ENCODE measurements around the gene DCTD.

Gene DCTD

DNA sequence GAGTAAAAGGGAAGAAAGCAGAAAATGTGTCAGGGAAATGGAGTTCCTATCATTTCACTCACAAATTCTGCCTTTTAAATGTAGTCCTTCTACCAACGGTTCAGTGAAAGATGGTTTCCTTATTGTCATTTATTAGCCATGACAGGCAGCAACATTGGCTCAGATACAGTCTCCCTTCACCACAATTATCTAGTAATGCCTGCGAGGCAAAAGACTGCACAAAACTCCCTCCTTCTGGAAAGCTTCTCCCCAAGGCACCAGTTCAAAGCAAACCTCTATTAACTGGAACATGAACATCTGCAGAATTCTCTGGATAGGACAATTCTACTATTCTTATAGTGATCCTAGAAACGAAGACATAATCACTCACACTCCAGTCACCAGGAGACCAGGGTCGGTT lies 28.3 kb downstream of the DCTD start:
- FAIRE-seq: no peak

DNA sequence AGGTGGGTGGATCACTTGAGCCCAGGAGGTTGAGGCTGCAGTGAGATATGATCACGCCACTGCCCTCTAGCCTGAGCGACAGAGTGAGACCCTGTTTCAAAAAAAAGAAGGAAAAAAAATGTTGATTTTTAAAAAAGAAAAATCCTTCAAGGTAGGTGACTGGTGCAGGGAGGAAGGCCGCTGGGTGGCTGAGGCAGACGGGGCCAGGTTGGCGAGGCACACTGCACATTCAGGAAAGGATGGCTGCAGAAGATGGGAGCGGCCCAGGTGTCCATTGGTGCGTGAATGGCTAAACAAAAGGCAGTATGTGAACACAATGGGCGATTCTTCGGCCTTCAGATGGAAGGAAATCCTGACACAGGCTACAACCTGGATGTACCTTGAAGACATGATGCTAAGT lies 30.4 kb downstream of the DCTD start:
- FAIRE-seq: no peak

DNA sequence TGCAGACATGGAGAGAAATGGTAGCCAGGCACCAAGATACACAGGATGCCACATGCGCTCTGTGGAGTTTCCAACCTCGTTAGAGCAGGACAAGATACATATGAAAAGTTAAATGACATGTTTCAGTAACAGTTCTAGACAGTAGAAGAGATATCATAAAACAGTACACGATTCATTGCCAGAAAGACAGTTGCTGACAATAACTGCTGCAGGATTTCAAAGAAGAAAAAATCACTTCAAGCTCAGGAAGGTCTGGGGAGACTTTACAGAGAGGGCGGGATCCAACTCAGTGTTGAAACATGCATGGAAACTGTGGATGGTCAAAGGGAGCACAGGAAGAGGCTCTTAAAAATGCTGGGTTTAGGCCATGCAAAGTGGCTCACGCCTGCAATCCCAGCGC lies 31.0 kb downstream of the DCTD start:
- FAIRE-seq: no peak

DNA sequence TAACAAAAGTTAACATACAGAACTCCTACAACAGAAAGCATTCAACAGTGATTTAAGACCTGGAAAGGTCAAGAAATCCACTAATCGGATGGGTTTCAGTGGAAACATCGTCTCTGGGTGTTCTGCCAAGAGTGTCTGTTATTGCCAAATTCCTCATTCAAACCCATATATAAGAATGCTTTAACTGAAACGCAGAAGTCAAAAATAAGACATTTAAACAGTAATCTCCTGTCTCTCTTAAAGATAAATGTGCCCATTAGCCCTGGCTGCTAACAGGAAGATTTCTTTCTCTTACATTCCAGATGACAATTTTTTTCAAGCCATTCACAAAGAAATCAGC lies 31.5 kb downstream of the DCTD start:
- no peak for FAIRE-seq

DNA sequence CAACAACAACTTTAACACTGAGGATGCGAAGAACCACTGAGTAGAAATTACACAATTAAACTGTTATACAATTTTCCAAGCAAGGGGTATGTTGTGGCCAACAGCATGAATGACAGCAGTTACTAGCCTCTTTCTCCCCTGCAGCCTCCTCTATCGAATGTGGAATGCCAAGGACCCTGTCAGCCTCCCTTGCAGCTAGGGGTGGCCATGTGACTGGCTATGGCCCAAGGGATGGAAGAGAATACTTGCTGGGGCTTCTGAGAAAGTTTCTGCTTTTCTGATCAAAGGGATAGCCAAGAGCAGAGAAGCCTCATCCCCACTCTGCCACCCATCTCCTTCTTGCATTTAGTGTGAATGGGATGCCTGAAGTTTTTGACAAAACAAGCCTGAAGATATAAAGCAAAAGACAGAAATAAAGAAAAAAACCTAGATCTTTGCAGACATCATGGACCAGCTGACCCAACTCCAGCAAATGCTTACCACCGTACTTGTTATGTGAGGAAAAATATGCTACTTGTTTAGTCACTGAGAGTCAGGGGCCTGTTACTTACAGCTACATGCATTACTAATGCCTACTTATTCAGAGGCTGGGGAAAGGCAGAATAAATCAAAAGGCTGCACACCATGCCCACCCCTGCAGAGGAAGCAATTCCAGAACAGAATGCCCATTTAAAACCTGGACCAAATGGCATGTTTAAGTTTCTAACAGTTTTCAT lies 32.0 kb downstream of the DCTD start:
- FAIRE-seq: no peak

DNA sequence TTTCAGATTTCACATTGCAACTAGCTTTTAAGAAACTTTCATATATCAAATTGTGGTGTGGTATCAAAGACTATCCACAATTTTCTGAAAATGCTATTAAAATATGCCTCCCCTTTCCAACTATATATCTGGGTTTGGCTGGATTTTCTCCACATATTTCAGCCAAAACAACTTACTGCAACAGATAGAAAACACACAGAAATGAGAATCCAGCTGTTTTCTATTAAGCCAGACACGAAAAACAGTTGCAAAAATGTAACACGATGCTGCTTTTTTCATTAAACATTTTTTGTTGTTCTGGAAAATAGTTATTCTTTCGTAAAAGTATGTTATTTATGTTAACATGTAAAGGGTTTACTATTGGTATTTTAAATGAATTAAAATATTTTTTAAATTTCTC lies 33.1 kb downstream of the DCTD start:
- FAIRE-seq: no peak

DNA sequence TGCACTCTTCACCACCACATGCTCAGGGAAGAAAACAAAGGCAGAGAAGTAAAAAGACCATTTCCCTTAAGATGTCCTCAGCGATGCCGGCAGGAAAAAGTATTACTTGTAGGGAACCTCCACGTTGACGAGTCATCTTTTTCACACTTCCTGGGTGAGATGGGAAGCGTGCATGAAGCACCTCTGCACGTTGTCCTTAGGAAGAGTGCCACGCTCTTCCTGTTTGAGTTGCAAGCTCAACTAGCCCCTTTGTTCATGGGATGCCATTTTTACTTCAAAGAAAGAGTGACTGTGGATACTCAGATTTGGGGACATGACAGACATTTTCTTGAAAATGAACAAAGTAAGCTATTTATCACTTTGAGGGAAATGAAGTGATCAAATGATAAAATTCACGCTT lies 33.8 kb downstream of the DCTD start:
- FAIRE-seq: no peak

DNA sequence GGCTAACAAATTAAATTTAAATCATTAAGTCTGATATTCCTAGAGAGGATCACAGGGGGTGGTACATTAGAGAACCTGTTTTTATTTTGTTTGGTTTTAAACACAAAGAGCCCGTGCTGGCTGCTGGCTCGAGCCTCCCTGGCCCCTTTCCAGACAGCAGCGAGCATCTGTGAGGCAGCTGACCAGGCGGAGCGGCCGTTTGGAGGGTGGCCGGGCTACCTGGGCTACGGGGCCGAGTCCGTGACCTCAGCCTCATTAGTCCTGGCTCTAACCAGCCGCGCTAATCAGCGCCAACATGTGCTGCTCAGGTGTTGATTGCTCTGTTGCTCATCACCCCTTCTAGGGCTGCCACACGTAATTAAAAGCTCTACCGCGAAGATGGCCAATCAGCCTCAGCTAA lies 35.3 kb downstream of the DCTD start:
- no peak for FAIRE-seq

DNA sequence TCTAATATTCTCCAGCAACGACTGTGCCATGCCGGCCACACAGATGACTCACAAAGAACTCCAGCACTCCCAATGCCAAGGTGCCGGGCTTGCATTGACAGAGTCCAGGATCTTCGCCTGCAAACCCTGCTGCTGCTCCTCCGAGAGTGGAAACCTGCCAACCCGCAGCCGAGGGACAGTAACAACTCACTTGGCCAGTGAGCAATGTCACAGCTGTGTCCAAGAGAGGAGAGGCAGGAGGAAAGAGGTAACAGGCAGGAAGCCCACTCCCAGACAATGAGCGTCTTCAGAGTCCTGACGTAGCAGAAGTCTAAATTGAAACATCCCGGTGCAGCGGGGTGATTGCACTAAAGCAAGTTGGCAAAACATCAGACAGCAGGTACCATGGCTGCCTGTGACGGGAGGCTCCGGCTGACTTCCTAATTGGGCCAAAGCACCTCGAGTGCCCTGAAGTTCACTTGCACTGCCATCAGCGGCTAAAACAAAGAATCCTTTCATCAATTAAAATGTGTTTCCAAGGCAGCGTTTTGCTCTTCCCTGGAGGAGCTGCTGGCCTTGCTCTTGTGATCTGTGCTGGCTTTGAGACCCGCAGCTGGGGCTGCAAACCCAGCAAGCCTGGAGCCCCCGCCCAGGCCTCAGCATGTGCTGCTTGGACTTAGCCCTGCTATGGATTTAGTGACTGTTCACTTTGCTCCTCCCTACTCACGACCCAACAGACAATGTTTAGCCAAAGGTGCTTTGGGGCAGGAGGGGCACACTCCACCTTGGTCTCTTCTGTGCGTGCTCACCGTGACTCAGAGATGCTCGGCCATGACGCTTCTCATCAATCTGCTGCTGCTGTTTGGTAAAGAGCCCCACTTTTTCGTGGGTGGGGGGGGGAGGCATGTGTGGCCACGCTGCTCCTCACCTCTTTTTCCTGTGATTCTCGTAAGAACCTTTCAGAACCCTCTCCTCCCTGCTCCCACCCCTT lies 36.5 kb downstream of the DCTD start:
- FAIRE-seq: no peak

DNA sequence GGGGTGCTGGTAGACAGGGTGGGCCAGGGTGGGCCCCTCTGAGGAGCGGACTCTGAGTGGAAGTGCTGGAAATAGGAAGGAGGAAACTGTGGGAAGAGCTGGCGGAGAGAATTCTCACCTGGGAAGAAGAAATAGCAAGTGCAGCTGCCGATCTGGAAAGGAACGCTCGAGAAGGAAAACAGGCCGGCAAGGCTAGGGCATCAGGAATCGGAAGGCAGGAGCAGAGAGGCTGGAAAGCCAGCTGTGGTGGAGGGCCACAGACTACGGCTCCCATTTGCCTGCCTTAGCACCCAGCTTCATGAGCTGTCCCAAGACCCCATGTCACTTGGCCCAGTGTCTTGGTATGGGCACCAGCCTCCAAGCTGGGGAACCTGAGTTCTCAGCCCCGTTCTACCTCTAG lies 37.3 kb downstream of the DCTD start:
- FAIRE-seq: no peak

DNA sequence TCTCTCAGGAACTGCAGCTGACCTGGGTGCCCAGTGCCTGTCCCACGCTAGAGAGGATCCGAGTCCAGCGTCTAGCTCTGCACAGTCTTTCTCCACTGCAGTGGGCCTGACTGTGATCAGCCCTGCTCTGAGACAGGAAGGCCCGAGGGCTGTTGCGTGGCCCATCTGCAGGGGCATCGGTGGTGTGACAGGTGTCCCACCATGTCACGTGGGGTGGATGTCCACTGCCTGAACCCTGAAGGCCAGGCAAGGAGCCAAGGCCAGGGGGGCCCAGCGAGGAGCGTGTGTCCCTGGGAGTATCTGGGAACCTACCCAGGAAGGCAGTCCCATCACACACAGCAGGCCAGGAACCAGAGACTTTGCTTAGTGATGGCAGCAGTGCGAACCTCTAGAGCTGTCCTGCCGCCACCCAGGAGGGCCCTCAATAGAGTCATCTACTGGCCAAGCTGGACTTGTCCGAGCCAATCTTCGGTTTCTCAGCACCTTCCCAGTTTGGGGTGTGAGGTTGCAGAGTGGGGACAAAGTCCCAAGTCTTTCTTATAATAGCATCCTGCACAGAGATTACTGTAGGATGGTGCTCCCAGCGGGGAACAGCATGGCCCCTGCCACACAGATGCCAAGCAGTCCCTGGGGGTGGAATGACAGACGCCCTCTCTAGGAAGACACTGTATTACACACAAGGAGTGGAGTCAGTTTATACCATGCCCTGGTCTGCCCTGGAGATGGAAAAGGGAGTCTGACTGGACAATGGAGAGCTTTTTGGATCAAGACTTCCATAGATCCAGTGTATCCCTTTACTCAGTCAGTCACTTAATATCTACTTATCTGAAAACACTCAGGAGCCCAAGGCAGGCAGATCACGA lies 38.3 kb downstream of the DCTD start:
- FAIRE-seq: no peak

DNA sequence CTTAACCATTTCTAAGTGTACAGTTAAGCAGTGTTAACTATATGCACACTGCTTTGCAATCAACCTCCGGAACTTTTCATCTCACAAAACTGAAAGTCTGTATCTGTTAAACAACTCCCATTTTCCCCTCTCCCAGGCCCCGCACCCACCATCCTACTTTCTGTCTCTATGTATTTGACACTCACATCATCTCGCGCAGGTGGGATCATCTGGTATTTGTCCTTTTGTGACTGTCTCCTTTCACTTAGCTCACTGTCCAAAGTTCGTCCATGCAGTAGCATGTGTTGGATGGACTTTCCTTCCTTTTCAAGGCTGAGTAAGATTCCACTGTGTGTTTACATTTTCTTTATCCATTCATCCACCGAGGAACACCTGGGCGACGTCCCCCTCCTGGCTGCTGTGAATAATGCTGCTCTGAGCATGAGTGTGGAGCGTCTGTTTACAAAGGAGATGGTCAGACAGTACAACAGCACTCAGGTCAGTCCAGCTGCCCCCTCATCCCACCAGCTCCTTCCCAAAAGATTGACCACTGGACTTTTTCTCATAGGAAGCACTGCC lies 39.8 kb downstream of the DCTD start:
- FAIRE-seq: no peak

DNA sequence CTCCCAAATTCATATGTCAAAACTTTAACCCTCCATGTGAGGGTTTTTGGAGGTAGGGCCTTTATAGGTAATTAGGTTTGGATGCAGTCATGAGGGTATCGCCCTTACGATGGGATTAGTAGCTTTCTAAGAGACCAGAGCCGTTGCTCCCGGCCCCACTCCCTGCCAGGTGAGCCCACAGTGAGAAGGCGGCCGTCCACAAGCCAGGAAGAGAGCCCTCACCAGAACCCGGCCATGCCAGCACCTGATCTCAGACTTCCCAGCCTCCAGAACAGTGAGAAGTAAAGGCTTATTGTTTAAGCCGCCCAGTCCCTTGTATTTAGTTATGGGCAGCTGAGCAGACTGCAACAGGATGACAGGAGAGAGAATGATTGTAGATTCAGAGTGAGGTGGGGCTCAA lies 40.8 kb downstream of the DCTD start:
- FAIRE-seq: no peak

DNA sequence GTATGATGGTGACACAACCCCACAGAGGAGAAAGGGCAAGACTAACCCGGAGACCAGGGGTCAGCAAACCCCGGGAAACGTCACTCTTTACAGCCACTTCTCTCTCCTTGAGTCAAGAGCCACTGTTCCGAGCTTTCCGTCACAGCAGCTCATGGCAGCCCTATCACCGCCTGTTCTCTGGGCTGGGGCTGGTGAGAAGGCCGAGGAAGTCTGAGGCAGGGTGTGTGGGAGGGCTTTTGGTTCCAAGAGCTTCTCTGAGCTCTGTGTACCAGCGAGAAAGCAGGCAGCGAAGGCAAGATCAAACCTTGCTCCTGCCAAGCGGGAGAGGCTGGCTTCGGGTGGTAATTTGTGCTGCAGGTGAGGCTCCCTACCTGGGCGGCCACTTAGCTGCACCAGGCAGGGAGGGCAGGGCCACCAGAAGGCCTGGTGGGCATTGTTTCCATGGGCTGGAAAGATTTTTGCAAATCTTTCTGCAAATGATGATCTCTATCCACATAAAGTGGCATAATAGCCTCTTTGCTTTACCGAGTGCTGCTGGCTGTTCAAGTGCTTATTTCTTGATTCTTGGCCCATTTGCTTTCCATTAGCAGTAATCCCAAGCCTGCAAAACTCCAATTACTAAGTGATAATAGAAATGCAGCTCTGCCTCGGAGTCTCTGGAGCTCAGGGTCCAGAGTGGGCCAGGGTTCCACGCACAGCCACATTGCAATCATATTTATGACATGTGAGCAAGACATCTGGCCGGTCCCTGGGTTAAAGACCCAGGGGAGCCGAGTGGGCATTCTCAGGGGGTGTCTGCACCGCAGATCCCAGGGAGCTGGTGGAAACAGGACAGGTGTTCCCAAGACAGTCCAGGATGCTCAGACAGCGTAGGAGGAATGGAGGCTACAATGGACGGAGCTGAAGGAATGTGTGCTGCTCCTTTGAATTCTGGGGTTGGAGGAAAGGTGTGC lies 41.5 kb downstream of the DCTD start:
- no peak for FAIRE-seq

DNA sequence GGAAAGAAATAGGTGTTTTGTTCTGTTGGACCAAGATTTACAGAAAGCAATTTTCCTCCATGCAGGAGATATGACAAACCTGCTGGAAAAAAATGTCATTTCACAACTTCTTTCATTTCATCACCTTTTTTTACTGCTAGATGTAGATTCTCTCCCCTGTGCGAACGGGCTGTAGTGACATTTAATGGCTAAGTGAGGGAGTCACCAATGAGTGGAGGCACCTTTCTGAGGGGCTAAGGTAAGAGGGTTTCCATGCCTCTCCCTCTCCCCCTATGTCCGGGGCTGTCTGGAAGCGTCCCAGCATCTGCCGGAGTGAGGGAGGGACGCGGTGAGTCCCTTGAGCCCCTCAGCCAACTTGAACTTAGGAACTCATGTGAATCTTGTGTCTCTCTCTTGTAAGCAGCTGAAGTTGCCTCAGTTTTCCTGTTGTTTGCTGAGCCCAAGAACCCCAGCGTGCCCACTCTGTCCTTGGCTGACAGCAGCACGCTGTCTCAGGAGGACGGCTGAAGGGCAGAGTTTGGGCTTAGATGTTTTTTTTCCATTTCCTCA lies 42.3 kb downstream of the DCTD start:
- FAIRE-seq: no peak

DNA sequence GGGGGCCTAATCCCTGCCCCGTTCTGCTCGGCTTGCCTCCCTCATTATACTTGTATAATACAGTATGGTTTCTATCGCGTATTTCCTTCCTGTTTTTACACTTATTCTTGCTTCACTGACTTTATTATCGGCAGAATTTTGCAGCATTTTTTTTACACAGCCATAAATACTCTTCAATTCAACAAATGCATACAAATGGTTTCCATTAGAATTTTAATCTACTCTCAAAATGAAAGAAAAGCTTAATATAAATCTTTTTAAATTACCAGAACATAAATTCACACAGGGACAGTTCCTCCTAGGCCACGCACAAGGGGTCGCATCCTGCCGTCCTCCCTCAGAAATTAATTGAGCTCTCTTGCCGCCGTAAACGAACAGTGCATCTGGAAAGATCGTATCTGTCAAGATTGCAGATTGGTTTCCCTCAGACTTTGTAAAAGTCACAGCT lies 42.9 kb downstream of the DCTD start:
- no peak for FAIRE-seq

DNA sequence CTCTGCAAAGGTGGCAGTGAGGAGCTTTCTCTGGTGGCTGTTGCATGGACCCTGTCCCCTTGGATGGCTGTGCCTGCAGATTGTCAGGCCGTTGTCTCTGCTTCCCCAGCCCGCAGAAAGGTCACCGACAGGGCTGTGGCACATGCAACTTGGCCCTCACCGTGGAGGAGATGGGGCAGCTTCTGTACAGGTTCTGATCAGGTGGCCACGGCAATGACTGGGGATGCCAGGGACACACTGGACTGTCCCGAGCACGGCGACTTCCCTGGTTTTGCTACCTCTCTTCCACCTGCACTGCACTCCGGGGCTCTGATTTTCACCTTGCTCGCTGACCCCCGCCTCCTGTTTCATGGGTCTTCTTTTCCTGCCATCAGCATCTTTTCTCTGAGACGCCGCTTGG lies 43.5 kb downstream of the DCTD start:
- no peak for FAIRE-seq

DNA sequence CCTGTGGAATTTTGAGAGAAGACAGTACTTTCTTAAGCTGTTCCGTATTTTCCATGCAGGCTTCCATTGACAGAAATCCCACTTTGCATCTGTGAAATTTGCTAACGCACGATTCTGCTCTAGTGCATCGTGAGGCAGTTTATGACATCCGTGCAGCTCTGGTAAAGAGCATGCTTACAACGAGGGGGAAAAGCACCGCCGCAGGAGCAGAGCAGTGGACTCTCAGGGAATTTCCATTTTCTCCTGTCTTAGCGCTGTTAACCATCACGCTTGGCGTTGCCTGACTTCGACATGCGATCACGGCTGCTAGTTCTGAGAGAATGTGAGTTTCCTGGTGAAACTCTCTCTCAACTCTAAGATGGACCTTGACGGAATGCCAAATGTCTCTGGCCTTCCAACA lies 43.9 kb downstream of the DCTD start:
- no peak for FAIRE-seq

DNA sequence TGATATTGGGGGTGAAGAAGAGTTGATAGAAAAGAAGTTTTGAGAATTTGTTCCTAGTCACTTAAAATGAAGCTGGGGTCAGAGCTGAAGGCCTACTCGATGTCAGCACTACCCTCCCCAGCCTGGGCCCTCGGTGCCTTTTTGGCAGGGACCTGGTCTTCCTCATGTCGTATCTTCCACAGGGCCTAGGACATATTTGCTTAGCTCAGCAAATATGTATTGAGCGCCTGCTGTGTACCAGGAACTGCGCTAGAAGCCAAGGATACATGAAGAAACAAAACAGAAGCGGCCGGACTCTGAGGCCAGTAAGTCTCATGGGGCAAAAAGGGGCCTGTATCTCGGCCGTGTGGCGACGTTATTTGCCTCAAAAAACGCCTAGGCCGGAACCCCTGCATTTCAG lies 44.3 kb downstream of the DCTD start:
- no peak for FAIRE-seq

DNA sequence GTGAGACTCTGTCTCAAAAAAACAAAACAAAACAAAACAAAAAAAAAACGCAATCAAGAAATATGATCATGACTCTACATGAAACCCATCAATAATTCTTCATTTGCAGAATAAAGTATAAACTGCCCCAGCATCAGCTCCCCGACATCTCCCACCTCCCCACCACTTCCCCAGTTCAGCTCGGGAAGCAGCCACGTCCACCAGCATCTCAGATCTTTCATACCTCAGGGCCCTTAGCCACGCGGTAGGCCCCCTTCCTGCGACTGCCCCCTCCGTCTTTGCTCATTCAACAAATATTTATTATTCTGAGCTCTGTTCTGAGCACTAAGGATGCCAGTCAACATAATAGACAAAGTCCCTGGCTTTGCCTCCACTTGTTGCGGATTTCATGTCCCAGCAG lies 45.6 kb downstream of the DCTD start:
- FAIRE-seq: no peak

DNA sequence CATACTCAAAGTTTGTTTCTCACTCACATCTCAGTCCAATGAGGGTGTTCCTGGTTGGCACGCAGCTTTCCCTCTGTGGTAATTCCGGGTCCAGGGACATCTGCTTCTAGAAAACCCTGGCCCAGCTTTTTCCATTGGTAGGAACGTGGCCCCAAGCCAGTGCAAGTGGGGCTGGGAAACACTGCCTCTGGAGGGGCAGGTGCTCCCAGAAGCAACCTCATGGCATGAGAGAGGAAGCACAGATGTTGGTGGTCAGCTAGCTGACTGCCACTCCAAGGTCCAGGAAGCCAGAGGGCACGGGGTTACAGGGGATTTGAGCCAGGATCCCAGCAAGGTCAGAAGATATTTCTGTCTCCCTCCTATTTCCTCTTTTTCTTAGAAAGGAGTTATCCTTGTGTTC lies 47.5 kb downstream of the DCTD start:
- no peak for FAIRE-seq

Measured in colon (tissue), 2 donors.